ENCODE data around the gene CENPO.

Gene CENPO

DNA sequence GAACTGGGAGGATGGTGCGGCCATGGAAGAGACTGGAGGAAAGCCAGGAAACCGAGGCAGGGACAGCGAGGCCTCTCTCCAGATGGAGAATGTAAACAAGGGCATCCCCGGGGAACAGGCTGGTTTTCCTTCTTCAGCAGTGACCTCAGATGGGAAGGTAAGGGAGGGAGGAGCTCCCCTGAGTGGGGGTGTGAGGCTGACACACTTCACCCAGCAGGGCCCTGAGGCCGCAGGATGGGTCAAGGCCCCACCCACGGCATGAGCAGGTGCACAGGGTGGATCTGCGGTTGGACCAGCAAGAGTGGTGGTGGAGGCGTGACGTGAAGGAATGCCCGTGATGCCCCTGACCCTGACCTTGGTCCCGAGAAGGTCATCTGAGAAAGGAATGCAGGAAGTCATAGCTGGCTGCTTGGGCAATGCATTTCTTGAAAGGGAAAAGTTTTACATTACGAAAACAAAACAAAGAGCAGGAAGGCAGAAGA lies 78.7 kb downstream of the CENPO start:
- no peak for TF ChIP-seq JUND (IDR thresholded peaks at IDR 0.05; ENCODE audit: low read depth)
- in situ Hi-C loops (cut with HindIII; ENCODE audit: low pct_unique_long_range_greater_than_20kb, low sequenced_read_pairs), result no loop called here
- no peak for DNase-seq (ENCODE audit: low read depth in 1 of 2, low spot score in 1 of 2)

Data from T47D (cell line).